SK-N-SH (cell line): ENCODE measurements around the gene HOXC4. TPM values are rescaled to one million over a fixed set of nuclear protein-coding genes. Genes with fewer than 3 reads are reported as not detected.
A peak's percentile ranks its signal among the peaks of the same experiment; 100 is the strongest.
"Not testable (repeated sequence)": the region's sequence is repeated elsewhere in the genome, so short reads cannot be mapped to it uniquely, and the experiment has no call there.

Experiments used
- CTCF ChIA-PET: fragments of 300-600, 350-600 bp; formaldehyde crosslinking; extraction: SDS; loops from one replicate; lab custom pipeline; 2021; lab: Yijun Ruan, JAX
- POLR2A ChIA-PET: fragments of 350-600 bp; sonication (Branson Sonifier 250); formaldehyde crosslinking; extraction: SDS; loops from one replicate; lab custom pipeline; 2020; ENCODE audit warnings: antibody characterized with exemption, inconsistent platforms; lab: Yijun Ruan, JAX
- DNase-seq: peaks from one replicate; pipeline ENCODE4 v3.0.0; 2012
- H2AFZ ChIP-seq: fragments of 200-600 bp; sonication (generic); 2 replicates; pipeline ENCODE4 v1.8.1; 2016; ENCODE audit warnings: antibody characterized with exemption, mild to moderate bottlenecking, low read depth
- H3F3A ChIP-seq: fragments of 200-600 bp; sonication (generic); replicated peaks from 2 replicates; pipeline ENCODE3; 2016; ENCODE audit warnings: antibody characterized with exemption, mild to moderate bottlenecking; ENCODE audit not compliant: insufficient read depth
- H3K27ac ChIP-seq, 2 experiments: fragments of 200-500 bp in 1 of 2; fragments of 200-600 bp in 1 of 2; sonication (Bioruptor generic) in 1 of 2; sonication (generic), shearing (Covaris generic) in 1 of 2; 2 replicates each; pipeline versions ENCODE4 v1.5.1 to v1.6.1; 2014 to 2016; ENCODE audit warnings: low read depth in 2 of 2, inconsistent platforms in 1 of 2, low read length in 1 of 2, mild to moderate bottlenecking in 1 of 2, mixed read lengths in 1 of 2
- H3K27me3 ChIP-seq: fragments of 200-600 bp; sonication (generic), shearing (Covaris generic); 2 replicates; pipeline ENCODE4 v1.6.1; 2016; ENCODE audit warnings: mixed run types; ENCODE audit not compliant: insufficient read depth
- H3K36me3 ChIP-seq, 2 experiments: fragments of 200-500 bp in 1 of 2; fragments of 200-600 bp in 1 of 2; sonication (Bioruptor generic) in 1 of 2; sonication (generic) in 1 of 2; replicated peaks in 1 of 2; 2 replicates each; pipeline versions ENCODE3 to v1.5.1; 2014 to 2016; ENCODE audit warnings: low read length in 1 of 2, mild to moderate bottlenecking in 1 of 2; ENCODE audit not compliant: insufficient read depth in 2 of 2, control insufficient read depth in 1 of 2
- H3K4me1 ChIP-seq, 2 experiments: fragments of 200-500 bp in 1 of 2; fragments of 200-600 bp in 1 of 2; sonication (Bioruptor generic) in 1 of 2; sonication (generic), shearing (Covaris generic) in 1 of 2; 2 replicates each; pipeline versions ENCODE4 v1.5.1 to v1.6.1; 2014 to 2016; ENCODE audit warnings: low read depth in 1 of 2, low read length in 1 of 2, mixed run types in 1 of 2; ENCODE audit not compliant: insufficient read depth in 2 of 2, control insufficient read depth in 1 of 2
- H3K4me2 ChIP-seq: fragments of 200-600 bp; sonication (generic), shearing (Covaris generic); 2 replicates; pipeline ENCODE4 v1.6.1; 2017; ENCODE audit warnings: mixed run types
- H3K4me3 ChIP-seq, 2 experiments: fragments of 200-500 bp in 1 of 2; fragments of 200-600 bp in 1 of 2; sonication (Bioruptor generic) in 1 of 2; sonication (generic), shearing (Covaris generic) in 1 of 2; 2 replicates each; pipeline versions ENCODE4 v1.5.1 to v1.8.1; 2014 to 2016; ENCODE audit warnings: low read depth in 2 of 2, inconsistent platforms in 1 of 2, low read length in 1 of 2, mild to moderate bottlenecking in 1 of 2, mixed read lengths in 1 of 2, moderate library complexity in 1 of 2
- H3K79me2 ChIP-seq: fragments of 200-600 bp; sonication (generic); 2 replicates; pipeline ENCODE4 v1.8.1; 2017; ENCODE audit warnings: mild to moderate bottlenecking; ENCODE audit not compliant: insufficient read depth
- H3K9ac ChIP-seq: fragments of 200-600 bp; sonication (generic); 2 replicates; pipeline ENCODE4 v1.6.1; 2017; ENCODE audit warnings: mixed run types
- H3K9me2 ChIP-seq: fragments of 200-600 bp; sonication (generic); 2 replicates; pipeline ENCODE4 v1.6.1; 2017; ENCODE audit warnings: mixed run types
- H3K9me3 ChIP-seq: fragments of 200-600 bp; sonication (generic); 2 replicates; pipeline ENCODE4 v1.6.1; 2017; ENCODE audit warnings: mixed run types, mild to moderate bottlenecking, moderate library complexity
- H4K20me1 ChIP-seq: fragments of 200-600 bp; sonication (generic); 2 replicates; pipeline ENCODE4 v1.6.1; 2017; ENCODE audit warnings: mild to moderate bottlenecking, mixed run types; ENCODE audit not compliant: insufficient read depth
- GATA2 ChIP-seq: sonication (generic); formaldehyde crosslinking; IDR thresholded peaks from 2 replicates; pipeline ENCODE4 v1.5.0; 2020; ENCODE audit warnings: mild to moderate bottlenecking, missing genetic modification reagents
- WGBS: methylation state at CpG from one replicate; pipeline ENCODE4 v1.1.6; 2017; ENCODE audit warnings: low lambda C conversion rate; 5-methylcytosine and 5-hydroxymethylcytosine counted together
- polyA plus RNA-seq, 3 experiments: library from polyadenylated mRNA; depleted of rRNA; stranded (reverse); fragments of >200 nt; gene quantifications; 2 replicates each; pipeline ENCODE4 v1.2.3, GENCODE V29; 2012

HOXC4 gene
- polyA plus RNA-seq, 1 of the 3 experiments (the other 2 are of a cell fraction) = 3.7 TPM

- H4K20me1 ChIP-seq, H3K9ac ChIP-seq, H3K79me2 ChIP-seq, H3K9me3 ChIP-seq, H3K27me3 ChIP-seq, CTCF ChIA-PET, H3K4me1 ChIP-seq, H3F3A ChIP-seq, POLR2A ChIA-PET, H3K9me2 ChIP-seq, H3K36me3 ChIP-seq: not testable (repeated sequence)
- TF ChIP-seq GATA2 (CRISPR knock-in tag) = 0 out of 2 replicates have a peak, but pooled peaks have one; percentile 30
- 7% methylated on average over 11 of the region's 37 CpGs for WGBS
- H3K4me2 ChIP-seq = peak overlapping the region; percentile 44; the same call in 1 of the 2 replicates
- peak overlapping the region in 1 of 2 experiments; percentile 50; a peak in 1 of 4 replicates for H3K27ac ChIP-seq
- peak overlapping the region in 1 of 2 experiments; percentile 33; a peak in 2 of 4 replicates for H3K4me3 ChIP-seq
- H2AFZ ChIP-seq = peak overlapping the region; percentile 68; the same call in 1 of the 2 replicates
- peak; percentile 71 for DNase-seq
Measured at GRCh38 chr12:54090312-54090711, 36.7 kb downstream of the HOXC4 start.

GRCh38 chr12:54092943-54093342 lies 39.3 kb downstream of the HOXC4 start:
- H3K4me2 ChIP-seq, H3K9me2 ChIP-seq, H3K79me2 ChIP-seq, H3K27ac ChIP-seq, H2AFZ ChIP-seq, H3K9me3 ChIP-seq, H3K4me1 ChIP-seq, H3K4me3 ChIP-seq, H3K27me3 ChIP-seq, H3F3A ChIP-seq, CTCF ChIA-PET, H4K20me1 ChIP-seq, DNase-seq, POLR2A ChIA-PET, H3K9ac ChIP-seq, H3K36me3 ChIP-seq: not testable (repeated sequence)
- WGBS = 51% methylated on average over 2 of the region's 2 CpGs

- H3F3A ChIP-seq, H3K9me3 ChIP-seq, H3K9ac ChIP-seq, H3K9me2 ChIP-seq, H3K27ac ChIP-seq, H4K20me1 ChIP-seq, H2AFZ ChIP-seq, DNase-seq, H3K4me2 ChIP-seq, H3K79me2 ChIP-seq, CTCF ChIA-PET, H3K4me1 ChIP-seq, H3K4me3 ChIP-seq, H3K36me3 ChIP-seq, H3K27me3 ChIP-seq, POLR2A ChIA-PET: not testable (repeated sequence)
- 63% methylated on average over 5 of the region's 5 CpGs for WGBS
Measured at GRCh38 chr12:54095928-54096327, 42.3 kb downstream of the HOXC4 start.

GRCh38 chr12:54098644-54099043 lies 45.0 kb downstream of the HOXC4 start:
- H3K27ac ChIP-seq, H3K4me1 ChIP-seq, H3K4me3 ChIP-seq, H3K9ac ChIP-seq, H4K20me1 ChIP-seq, H3K79me2 ChIP-seq, H3K9me2 ChIP-seq, H3F3A ChIP-seq, POLR2A ChIA-PET, H3K4me2 ChIP-seq, H3K9me3 ChIP-seq, DNase-seq, H3K27me3 ChIP-seq, H3K36me3 ChIP-seq, H2AFZ ChIP-seq: not testable (repeated sequence)
- WGBS = 64% methylated on average over 2 of the region's 2 CpGs
- CTCF ChIA-PET = interaction anchor here (1.1 to 1.6 kb wide), 2 partner anchors 39 to 110 kb away, joined by 3 read pairs; no protein-coding TSS in a partner anchor

GRCh38 chr12:54100588-54100987 lies 47.0 kb downstream of the HOXC4 start:
- H4K20me1 ChIP-seq, CTCF ChIA-PET, H3K9ac ChIP-seq, H3K4me3 ChIP-seq, DNase-seq, H3K79me2 ChIP-seq, H3F3A ChIP-seq, H3K4me1 ChIP-seq, H3K9me3 ChIP-seq, H2AFZ ChIP-seq, H3K4me2 ChIP-seq, H3K36me3 ChIP-seq, H3K27me3 ChIP-seq, H3K9me2 ChIP-seq, POLR2A ChIA-PET, H3K27ac ChIP-seq: not testable (repeated sequence)
- 64% methylated on average over 6 of the region's 6 CpGs for WGBS
